ENCODE results near the gene FMN1. TPM values are rescaled to one million over a fixed set of nuclear protein-coding genes. Genes with fewer than 3 reads are reported as not detected.

FMN1 gene
- total and polyA plus RNA-seq, 10 donors = 0.43 to 42.1 (median 8.6) TPM

DNA sequence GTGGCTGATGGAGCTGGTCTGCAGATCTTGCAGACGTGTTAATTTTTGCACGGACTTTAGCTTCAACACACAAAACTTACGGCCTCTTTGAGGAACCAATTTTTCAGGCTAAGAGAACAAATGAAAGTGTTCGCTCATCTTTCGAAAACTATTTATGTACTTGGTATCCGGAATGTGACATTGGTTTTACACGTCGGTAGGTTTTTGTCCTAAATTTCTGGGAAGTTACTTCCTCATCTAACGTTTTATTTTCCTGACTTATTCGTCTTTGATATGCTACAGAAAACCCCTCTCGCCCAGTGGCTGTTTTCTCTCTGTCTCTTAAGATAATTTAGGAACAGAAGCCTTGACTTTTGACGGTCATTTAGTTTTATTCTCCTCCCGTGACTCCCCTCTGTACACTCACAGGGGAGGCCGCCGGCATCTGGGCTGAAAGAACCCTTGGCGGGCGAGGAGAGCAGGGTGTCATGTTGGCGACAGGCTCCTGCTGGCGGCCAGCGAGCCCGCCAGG is 477.5 kb downstream of the FMN1 start:
- intact Hi-C loops (cut with DNase I; ENCODE audit: low total_unique reads) = no loop called here
- Histone ChIP-seq H3K27me3 (replicated peaks in 1 of 7) (peaks cover 8 to 96% (median 59%) of the 10 kb centered on the region in 7 donors), H3K4me3 (peak overlapping the region in 7 of 8 donors; percentile 14 to 61 (median 26))

DNA sequence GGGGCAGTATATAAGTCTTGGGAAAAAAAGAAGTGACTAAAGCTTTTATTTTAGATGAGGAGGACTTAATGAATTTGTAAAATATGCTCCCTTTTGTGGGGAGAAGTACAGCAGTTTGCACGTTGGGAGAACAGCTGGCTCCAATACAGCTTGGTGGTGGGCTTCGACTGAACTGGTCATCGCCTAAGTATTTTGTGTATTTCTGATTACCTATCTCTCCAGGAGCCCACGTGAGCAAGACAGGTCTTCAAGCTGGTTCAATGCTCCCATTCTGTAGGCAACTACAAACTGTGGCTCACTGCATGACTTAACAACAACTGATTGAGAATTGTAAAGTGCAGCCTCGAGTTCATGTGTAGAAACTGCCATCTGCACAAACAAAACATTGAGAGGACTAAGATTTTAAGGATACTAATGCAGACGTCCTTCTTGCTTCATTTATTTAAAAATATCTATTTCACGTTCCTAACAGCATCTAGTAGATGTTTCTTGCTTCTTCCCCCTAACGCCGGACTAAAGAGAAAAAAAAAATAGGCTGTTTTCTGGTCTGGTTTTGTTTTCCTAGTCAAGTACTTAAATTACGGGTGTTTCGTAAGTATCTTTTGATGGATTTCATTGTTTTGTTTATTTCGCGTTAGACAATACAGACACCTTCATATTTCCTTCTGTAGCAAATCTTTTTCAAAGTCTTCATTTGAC is 478.1 kb downstream of the FMN1 start:
- H3K9me3 ChIP-seq = no peaks in the 10 kb centered on the region
- H3K36me3 ChIP-seq = no peaks in the 10 kb centered on the region
- peaks cover 19 to 36% (median 30%) of the 10 kb centered on the region in 6 donors for H3K4me1 ChIP-seq
- intact Hi-C loops (cut with DNase I; ENCODE audit: low total_unique reads) = no loop called here
- TF ChIP-seq POLR2A (IDR thresholded peaks at IDR 0.05) (no peak), POLR2AphosphoS5 (IDR thresholded peaks at IDR 0.05) (no peak)
- TF ChIP-seq, protein P1, sequence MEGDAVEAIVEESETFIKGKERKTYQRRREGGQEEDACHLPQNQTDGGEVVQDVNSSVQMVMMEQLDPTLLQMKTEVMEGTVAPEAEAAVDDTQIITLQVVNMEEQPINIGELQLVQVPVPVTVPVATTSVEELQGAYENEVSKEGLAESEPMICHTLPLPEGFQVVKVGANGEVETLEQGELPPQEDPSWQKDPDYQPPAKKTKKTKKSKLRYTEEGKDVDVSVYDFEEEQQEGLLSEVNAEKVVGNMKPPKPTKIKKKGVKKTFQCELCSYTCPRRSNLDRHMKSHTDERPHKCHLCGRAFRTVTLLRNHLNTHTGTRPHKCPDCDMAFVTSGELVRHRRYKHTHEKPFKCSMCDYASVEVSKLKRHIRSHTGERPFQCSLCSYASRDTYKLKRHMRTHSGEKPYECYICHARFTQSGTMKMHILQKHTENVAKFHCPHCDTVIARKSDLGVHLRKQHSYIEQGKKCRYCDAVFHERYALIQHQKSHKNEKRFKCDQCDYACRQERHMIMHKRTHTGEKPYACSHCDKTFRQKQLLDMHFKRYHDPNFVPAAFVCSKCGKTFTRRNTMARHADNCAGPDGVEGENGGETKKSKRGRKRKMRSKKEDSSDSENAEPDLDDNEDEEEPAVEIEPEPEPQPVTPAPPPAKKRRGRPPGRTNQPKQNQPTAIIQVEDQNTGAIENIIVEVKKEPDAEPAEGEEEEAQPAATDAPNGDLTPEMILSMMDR (IDR thresholded peaks at IDR 0.05 in 8 of 11, conservative IDR thresholded peaks at IDR 0.05 in 3 of 11) = no peak
- WGBS, 5 donors = 16 to 34% (median 23%) methylated on average over 13 of the region's 13 CpGs
- H3K27me3 ChIP-seq (replicated peaks in 1 of 7) = peaks cover 8 to 98% (median 59%) of the 10 kb centered on the region in 7 donors
- peak overlapping the region in 1 of 8 donors; percentile 61 for H3K4me3 ChIP-seq
- no peak overlapping the region for H3K27ac ChIP-seq
- DNase-seq = no peak

More for the DNA sequence above, 477.5 kb downstream of the FMN1 start:
- H3K4me1 ChIP-seq = peaks cover 19 to 36% (median 30%) of the 10 kb centered on the region in 6 donors
- no peak overlapping the region for H3K27ac ChIP-seq
- TF ChIP-seq, protein P1 (IDR thresholded peaks at IDR 0.05 in 8 of 11, conservative IDR thresholded peaks at IDR 0.05 in 3 of 11) = no peak
- TF ChIP-seq POLR2A (IDR thresholded peaks at IDR 0.05) (no peak), POLR2AphosphoS5 (IDR thresholded peaks at IDR 0.05) (no peak)
- H3K9me3 ChIP-seq = no peaks in the 10 kb centered on the region
- no peaks in the 10 kb centered on the region for H3K36me3 ChIP-seq
- no peak for DNase-seq
- WGBS, 5 donors = 3 to 9% (median 4%) methylated on average over 17 to 21 of the region's 21 CpGs

Small RNA genes lying within 50 kb of the gene (small RNA-seq; reads per million reads assigned to genes)
- 0 reads per million in 4 donors for gene RF00591

Other genes with a start within 250 kb of the FMN1 start
- 1 to 10 TPM in 5 of 7 donors, under 1 TPM in 2; 0.44 to 5.9 (median 1.8) TPM for gene RYR3, start 116.3 kb upstream of the FMN1 start, total RNA-seq
- under 1 TPM; 0.11 to 0.99 (median 0.70) TPM for gene RYR3, start 116.3 kb upstream of the FMN1 start, polyA plus RNA-seq